ENCODE measurements around the gene HDGFL2.

The HDGFL2 gene

DNA sequence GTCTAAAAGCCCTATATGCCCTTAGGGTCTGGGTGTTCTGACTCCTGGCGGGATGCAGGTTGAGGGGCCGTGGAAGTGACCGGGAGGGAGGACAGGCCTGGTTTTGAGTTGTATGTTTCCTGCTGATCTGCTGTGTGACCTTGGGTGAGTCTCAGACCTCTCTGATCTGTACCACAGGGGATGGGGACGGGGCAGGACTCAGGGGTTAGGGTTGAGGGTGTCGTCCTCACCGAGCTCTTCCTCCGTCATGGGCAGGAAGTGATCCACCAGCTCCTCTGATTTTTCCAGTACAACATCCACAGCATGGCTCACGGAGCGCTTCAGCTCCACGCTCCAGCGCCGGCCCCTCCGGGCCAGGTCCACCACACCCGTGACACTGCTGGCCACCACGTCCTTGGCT lies 56.7 kb downstream of the HDGFL2 start:
- TF ChIP-seq, protein P1, sequence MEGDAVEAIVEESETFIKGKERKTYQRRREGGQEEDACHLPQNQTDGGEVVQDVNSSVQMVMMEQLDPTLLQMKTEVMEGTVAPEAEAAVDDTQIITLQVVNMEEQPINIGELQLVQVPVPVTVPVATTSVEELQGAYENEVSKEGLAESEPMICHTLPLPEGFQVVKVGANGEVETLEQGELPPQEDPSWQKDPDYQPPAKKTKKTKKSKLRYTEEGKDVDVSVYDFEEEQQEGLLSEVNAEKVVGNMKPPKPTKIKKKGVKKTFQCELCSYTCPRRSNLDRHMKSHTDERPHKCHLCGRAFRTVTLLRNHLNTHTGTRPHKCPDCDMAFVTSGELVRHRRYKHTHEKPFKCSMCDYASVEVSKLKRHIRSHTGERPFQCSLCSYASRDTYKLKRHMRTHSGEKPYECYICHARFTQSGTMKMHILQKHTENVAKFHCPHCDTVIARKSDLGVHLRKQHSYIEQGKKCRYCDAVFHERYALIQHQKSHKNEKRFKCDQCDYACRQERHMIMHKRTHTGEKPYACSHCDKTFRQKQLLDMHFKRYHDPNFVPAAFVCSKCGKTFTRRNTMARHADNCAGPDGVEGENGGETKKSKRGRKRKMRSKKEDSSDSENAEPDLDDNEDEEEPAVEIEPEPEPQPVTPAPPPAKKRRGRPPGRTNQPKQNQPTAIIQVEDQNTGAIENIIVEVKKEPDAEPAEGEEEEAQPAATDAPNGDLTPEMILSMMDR (IDR thresholded peaks at IDR 0.05; ENCODE audit: low read depth, low read length, missing control alignments) = no peak
- no peak overlapping the region for H3K4me3 ChIP-seq (ENCODE audit: low read depth, low read length)
- DNase-seq (ENCODE audit: low read depth) = no peak

DNA sequence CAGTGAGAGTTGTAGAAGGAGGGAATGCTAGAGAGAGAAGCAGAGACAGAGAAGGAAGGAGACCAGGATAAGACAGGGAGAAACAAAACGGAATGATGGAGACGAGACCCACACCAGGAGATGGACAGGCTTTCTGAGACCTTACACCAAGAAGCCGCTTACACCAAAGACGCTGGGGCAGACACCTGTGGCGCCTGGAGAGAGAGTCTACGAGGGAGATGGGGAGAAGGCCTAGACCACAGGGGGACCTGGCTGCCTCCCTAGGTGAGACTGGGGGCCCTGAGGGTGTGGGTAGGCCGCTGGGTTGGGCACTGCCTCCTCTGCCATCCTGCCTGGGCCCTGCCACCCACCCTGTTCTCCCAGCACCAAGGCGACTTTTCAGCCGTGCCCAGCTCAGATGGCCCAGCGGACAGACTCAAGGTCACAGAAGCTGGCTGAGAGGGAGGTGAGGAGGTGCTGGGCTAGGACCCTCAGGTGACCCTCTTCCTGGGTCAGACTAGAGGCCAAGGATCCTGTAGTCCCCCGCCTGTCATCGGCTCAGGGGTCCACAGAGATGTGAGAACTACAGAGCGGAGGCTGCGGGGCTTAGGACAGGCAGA lies 57.9 kb downstream of the HDGFL2 start:
- H3K4me3 ChIP-seq (ENCODE audit: low read depth, low read length) = no peak overlapping the region
- DNase-seq (ENCODE audit: low read depth) = no peak
- TF ChIP-seq, protein P1 (IDR thresholded peaks at IDR 0.05; ENCODE audit: low read depth, low read length, missing control alignments) = no peak

DNA sequence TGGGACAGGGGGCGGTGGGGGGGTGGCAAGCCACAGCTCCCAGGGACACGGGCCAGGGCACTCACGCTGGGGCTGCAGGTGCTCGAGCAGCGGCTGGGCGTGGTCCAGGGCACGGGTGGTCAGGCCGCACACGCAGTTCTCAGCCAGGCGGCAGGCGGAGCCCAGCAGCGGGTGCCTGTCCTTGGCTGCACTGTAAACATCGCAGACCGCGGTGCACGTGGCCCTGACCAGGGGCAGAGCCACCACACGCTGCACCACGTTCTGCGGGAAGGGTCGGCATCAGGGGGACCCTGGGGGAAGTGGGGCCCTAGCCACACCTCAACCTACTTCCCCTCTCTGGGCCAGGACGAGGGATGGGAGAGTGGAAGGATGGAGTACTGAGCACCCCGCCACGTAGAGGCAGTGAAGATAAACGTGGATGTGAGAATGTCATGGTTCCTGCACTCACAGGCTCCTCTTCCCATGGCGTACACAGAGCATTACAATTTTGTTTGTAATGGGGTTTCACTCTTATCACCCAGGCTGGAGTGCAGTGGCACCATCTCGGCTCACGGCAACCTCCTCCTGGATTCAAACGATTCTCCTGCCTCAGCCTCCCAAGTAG lies 59.6 kb downstream of the HDGFL2 start:
- no peak for DNase-seq (ENCODE audit: low read depth)
- H3K4me3 ChIP-seq (ENCODE audit: low read depth, low read length) = no peak overlapping the region
- TF ChIP-seq, protein P1 (IDR thresholded peaks at IDR 0.05; ENCODE audit: low read depth, low read length, missing control alignments) = no peak

GRCh38 chr19:4533334-4533733 lies 61.2 kb downstream of the HDGFL2 start:
- no peak for DNase-seq (ENCODE audit: low read depth)
- TF ChIP-seq, protein P1 (IDR thresholded peaks at IDR 0.05; ENCODE audit: low read depth, low read length, missing control alignments) = no peak
- no peak overlapping the region for H3K4me3 ChIP-seq (ENCODE audit: low read depth, low read length)

- TF ChIP-seq, protein P1 (IDR thresholded peaks at IDR 0.05; ENCODE audit: low read depth, low read length, missing control alignments) = no peak
- H3K4me3 ChIP-seq (ENCODE audit: low read depth, low read length) = no peak overlapping the region
- DNase-seq (ENCODE audit: low read depth) = no peak
These were observed 61.8 kb downstream of the HDGFL2 start for GRCh38 chr19:4533835-4534424.

DNA sequence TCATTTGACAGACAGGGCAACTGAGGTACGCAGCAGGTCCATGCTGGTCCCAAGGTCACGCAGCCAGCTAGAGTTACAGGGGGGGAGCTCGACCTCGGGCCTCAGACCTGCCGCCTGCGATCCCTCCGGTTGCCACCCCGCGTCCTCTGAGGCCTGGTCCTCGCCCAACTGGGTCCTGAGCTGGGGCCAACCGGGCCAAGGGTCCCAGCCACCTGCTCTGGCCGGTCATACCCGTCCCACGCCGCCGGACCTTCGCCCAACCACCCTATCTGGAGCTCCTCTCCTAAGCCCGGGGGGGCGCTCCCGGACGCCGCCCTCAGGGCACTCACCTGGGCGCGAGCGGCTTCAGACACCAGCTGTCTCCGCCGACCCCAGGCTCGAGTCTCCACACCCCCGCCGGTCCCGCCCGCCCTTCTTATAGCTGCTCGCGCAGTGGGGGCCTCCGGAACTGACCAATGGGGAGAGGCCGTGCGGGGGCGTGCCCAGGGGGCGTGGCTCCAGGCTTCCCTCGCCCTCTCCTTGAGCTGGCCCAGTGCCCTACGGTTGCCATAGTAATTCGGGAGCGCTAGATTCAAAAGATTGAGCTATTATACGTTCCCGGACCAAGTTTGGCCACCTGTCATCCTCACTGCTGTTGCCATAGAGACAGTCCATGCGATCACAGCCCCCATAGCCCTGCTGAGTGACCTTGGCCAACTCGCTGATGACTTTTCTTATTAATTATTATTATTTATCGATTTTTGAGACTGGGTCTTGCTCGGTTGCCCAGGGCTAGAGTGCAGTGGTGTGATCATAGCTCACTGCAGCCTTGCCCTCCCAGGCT lies 63.0 kb downstream of the HDGFL2 start, which contains the start of gene PLIN5:
PLIN5 (minus strand) TSS at position 389 of the 823 bp plus-strand sequence. CDS start 1,150 bp downstream, outside the sequence.
- TF ChIP-seq, protein P1 (IDR thresholded peaks at IDR 0.05; ENCODE audit: low read depth, low read length, missing control alignments) = no peak
- no peak for DNase-seq (ENCODE audit: low read depth)
- H3K4me3 ChIP-seq (ENCODE audit: low read depth, low read length) = no peak within 1 kb of the TSS; the same call in 1 of the 2 replicates

Measured in GM12864 (cell line).